ENCODE data around the gene IFNG.

DNA sequence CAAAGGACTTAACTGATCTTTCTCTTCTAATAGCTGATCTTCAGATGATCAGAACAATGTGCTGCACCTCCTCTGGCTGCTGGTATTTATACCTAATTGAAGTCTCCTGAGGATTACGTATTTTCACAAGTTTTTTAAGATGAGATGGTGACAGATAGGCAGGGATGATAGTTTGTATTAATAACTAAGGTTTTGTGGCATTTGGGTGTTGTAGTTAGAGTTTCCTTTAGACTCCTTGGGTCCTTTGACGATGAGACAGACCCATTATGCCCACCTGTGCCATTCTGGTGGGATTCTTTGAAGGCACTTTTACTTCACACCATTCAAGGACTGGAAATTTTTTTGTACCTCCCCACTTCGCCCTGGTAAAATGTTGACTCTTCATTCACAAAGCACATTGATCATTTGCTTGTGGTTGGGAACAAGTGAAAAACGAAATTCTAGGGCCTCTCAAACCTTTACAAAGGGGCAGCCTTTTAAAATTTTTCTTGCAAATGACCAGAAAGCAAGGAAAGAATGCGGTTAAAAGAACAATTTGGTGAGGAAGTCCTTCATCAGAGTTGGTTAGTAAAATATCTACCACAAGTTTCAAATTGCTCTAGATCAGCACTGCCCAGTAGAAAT lies at the start of gene IFNG:
- TF ChIP-seq, protein P1, sequence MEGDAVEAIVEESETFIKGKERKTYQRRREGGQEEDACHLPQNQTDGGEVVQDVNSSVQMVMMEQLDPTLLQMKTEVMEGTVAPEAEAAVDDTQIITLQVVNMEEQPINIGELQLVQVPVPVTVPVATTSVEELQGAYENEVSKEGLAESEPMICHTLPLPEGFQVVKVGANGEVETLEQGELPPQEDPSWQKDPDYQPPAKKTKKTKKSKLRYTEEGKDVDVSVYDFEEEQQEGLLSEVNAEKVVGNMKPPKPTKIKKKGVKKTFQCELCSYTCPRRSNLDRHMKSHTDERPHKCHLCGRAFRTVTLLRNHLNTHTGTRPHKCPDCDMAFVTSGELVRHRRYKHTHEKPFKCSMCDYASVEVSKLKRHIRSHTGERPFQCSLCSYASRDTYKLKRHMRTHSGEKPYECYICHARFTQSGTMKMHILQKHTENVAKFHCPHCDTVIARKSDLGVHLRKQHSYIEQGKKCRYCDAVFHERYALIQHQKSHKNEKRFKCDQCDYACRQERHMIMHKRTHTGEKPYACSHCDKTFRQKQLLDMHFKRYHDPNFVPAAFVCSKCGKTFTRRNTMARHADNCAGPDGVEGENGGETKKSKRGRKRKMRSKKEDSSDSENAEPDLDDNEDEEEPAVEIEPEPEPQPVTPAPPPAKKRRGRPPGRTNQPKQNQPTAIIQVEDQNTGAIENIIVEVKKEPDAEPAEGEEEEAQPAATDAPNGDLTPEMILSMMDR (IDR thresholded peaks at IDR 0.05): no peak
- no peak for TF ChIP-seq POLR2A (IDR thresholded peaks at IDR 0.05)

All from body of pancreas (tissue), 4 donors.